ENCODE results near the gene ADGRA1.

ADGRA1 gene

GRCh38 chr10:133104068-133104962 lies 16.6 kb downstream of the ADGRA1 start:
- CTCF ChIA-PET, result no interaction called here

GRCh38 chr10:133104963-133105640 lies 17.4 kb downstream of the ADGRA1 start:
- no peak for DNase-seq (ENCODE audit: low read depth, low spot score)
- no peak overlapping the region for H3K4me3 ChIP-seq (ENCODE audit: low read depth, low read length)
- ChIA-PET CTCF (no interaction called here), POLR2A (no interaction called here)
- TF ChIP-seq, protein P1, sequence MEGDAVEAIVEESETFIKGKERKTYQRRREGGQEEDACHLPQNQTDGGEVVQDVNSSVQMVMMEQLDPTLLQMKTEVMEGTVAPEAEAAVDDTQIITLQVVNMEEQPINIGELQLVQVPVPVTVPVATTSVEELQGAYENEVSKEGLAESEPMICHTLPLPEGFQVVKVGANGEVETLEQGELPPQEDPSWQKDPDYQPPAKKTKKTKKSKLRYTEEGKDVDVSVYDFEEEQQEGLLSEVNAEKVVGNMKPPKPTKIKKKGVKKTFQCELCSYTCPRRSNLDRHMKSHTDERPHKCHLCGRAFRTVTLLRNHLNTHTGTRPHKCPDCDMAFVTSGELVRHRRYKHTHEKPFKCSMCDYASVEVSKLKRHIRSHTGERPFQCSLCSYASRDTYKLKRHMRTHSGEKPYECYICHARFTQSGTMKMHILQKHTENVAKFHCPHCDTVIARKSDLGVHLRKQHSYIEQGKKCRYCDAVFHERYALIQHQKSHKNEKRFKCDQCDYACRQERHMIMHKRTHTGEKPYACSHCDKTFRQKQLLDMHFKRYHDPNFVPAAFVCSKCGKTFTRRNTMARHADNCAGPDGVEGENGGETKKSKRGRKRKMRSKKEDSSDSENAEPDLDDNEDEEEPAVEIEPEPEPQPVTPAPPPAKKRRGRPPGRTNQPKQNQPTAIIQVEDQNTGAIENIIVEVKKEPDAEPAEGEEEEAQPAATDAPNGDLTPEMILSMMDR (IDR thresholded peaks at IDR 0.05; ENCODE audit: insufficient read depth, low read length, missing control alignments), result no peak

More at GRCh38 chr10:133104068-133104962, 16.6 kb downstream of the ADGRA1 start:
- H3K4me3 ChIP-seq (ENCODE audit: low read depth, low read length), result no peak overlapping the region
- TF ChIP-seq, protein P1 (IDR thresholded peaks at IDR 0.05; ENCODE audit: insufficient read depth, low read length, missing control alignments), result no peak
- no peak for DNase-seq (ENCODE audit: low read depth, low spot score)
- POLR2A ChIA-PET, result no interaction called here

DNA sequence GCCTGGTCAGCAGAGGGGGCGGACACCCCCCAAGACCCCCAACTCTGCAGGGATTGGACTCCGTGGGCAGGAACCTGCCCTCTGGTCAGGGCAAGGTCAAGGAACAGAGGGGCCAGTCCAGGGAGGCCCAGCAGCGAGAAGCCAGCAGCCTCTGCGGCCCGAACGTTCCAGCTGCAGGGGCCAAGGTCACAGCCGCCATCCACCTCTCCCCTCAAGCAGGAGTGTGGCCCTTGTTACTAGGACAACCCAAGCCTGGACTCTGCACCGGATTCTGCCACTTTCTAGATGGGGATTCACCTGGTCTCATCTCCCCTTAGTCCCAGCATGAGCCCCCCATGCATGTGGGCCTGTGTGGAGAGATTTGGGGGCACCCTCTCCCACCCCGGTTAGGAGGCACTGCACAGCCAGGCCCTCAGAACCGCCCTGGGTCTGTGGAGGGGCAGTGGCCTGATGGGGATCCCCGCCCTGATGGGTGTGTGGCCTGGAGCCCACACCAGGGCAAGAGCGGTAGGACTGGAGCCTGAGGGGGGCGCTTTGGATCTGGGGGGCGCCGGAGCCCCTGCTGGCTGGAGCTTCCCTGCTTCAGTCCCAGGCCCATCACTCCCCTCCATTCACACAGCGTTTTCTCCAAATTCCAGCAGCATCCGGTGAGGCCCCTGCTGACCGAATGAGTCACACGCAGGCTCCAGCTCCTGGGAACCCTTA lies 18.1 kb downstream of the ADGRA1 start:
- ChIA-PET POLR2A (no interaction called here), CTCF (no interaction called here)
- no peak for DNase-seq (ENCODE audit: low read depth, low spot score)
- TF ChIP-seq, protein P1 (IDR thresholded peaks at IDR 0.05; ENCODE audit: insufficient read depth, low read length, missing control alignments), result no peak
- no peak overlapping the region for H3K4me3 ChIP-seq (ENCODE audit: low read depth, low read length)

DNA sequence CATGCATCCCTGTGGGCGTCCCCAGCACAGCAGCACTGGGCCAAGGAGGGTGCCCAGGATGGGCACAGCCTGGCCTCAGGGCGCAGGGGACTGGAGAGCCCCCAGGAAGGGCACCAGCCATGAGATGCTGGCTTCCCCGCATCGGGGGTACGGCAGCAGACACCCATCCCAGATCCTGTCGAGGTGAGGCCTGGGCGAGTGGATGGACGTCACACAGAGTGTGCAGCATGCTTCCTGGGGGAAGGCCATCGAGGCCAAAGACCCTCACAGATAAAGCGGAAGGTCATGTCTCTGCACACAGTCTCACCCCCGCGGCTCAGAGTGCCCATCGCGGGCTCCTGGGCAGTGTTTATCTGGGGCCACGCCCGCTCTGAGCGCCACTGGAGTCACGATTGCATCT lies 18.8 kb downstream of the ADGRA1 start:
- ChIA-PET CTCF (no interaction called here), POLR2A (no interaction called here)
- TF ChIP-seq, protein P1 (IDR thresholded peaks at IDR 0.05; ENCODE audit: insufficient read depth, low read length, missing control alignments), result no peak
- DNase-seq (ENCODE audit: low read depth, low spot score), result no peak
- no peak overlapping the region for H3K4me3 ChIP-seq (ENCODE audit: low read depth, low read length)

- H3K4me3 ChIP-seq (ENCODE audit: low read depth, low read length), result no peak overlapping the region
- TF ChIP-seq, protein P1 (IDR thresholded peaks at IDR 0.05; ENCODE audit: insufficient read depth, low read length, missing control alignments), result no peak
- ChIA-PET POLR2A (no interaction called here), CTCF (no interaction called here)
- DNase-seq (ENCODE audit: low read depth, low spot score), result no peak
These were observed 19.7 kb downstream of the ADGRA1 start for GRCh38 chr10:133107442-133107841.

- no peak for DNase-seq (ENCODE audit: low read depth, low spot score)
- POLR2A ChIA-PET, result no interaction called here
- H3K4me3 ChIP-seq (ENCODE audit: low read depth, low read length), result no peak overlapping the region
- CTCF ChIA-PET, result no interaction called here
- TF ChIP-seq, protein P1 (IDR thresholded peaks at IDR 0.05; ENCODE audit: insufficient read depth, low read length, missing control alignments), result no peak
These were observed 22.0 kb downstream of the ADGRA1 start for GRCh38 chr10:133109711-133110110.

Data from AG04449 (cell line).